ENCODE results near the gene SH3TC1. TPM values are rescaled to one million over a fixed set of nuclear protein-coding genes. Genes with fewer than 3 reads are reported as not detected.

The SH3TC1 gene
- total RNA-seq, 5 donors from 2014 or later (not counting 1 experiment from before 2014, with no cell fraction given): 24.6 to 103 (median 40.3) TPM

DNA sequence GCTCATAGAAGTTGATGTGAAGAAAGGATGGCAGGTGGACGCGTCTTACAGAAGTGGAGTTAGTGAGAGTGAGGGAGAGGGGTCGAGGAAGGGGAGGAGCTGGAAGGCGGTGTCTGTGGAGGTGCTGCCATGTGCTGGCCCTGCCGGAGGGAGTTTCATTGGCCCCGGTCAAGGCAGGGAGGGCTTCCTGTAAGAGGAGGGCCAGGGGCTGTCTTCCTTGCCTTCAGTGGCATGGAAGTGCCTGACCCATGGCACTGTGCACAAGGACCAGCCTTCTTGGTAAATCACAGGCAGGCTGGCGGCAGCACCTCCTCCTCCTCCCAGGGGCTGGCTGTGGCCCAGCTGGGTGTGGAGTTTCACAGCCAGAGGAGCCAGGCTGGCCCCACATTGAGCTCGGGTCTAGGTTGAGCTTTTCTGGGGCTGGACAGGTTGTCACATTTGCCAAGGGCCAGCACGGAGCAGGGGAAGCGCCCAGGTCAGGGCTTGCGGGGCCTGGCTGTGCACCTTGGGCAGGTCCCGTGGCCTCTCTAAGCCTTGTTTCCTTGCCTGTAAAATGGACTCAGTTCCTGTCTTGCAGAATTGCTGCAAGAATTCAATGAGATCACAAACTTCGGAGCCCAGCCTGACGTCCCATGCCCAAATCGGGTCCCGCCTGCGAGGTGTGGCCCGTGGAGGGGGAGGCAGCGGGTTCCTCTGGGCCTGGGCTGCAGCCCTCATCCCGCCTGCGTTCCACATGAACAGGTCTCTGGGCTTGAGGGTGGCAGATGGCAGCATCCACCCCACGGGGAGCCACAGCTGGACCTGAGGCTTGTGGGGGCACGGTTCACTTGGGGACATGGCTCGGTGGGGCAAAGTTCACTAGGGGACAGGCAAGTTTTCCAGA lies 77.5 kb downstream of the SH3TC1 start:
- 87% methylated on average over 24 of the region's 24 CpGs for WGBS (ENCODE audit: insufficient coverage)
- CTCF ChIA-PET: no interaction called here

GRCh38 chr4:8277356-8278008 lies 78.4 kb downstream of the SH3TC1 start:
- no peak for DNase-seq
- Histone ChIP-seq H3K4me1 (ENCODE audit: control insufficient read depth in 1 of 2, extremely low read depth in 1 of 2, insufficient read depth in 2 of 2, low read length in 2 of 2) (no peaks in the 10 kb centered on the region), H3K27me3 (replicated peaks in 1 of 2; ENCODE audit: control insufficient read depth in 2 of 2, extremely low read depth in 1 of 2, insufficient read depth in 2 of 2, low read length in 1 of 2) (peaks cover 0 to 27% of the 10 kb centered on the region in 2 experiments), H3K4me3 (ENCODE audit: control insufficient read depth in 1 of 2, extremely low read depth in 1 of 2, low read length in 1 of 2) (no peak overlapping the region), H3K9me3 (no peaks in the 10 kb centered on the region), H3K36me3 (ENCODE audit: control insufficient read depth in 2 of 2, extremely low read depth in 1 of 2, insufficient read depth in 1 of 2, low read length in 1 of 2) (no peaks in the 10 kb centered on the region), H3K27ac (ENCODE audit: low read length) (no peak overlapping the region)
- ATAC-seq (replicated peaks in 1 of 4): no peak
- WGBS (ENCODE audit: insufficient coverage): 89% methylated on average over 10 of the region's 11 CpGs
- POLR2A ChIA-PET: no interaction called here
- CTCF ChIA-PET: no interaction called here
- peaks cover 5 to 9% of the 10 kb centered on the region in 2 donors for H3K27me3 Mint-ChIP-seq
- no peaks in the 10 kb centered on the region for H3K36me3 Mint-ChIP-seq
- H3K4me1 Mint-ChIP-seq: no peaks in the 10 kb centered on the region
- H3K4me3 Mint-ChIP-seq: no peak overlapping the region
- H3K27ac Mint-ChIP-seq: no peak overlapping the region
- H3K9me3 Mint-ChIP-seq: no peaks in the 10 kb centered on the region

More for the DNA sequence above, 77.5 kb downstream of the SH3TC1 start:
- ATAC-seq (replicated peaks in 1 of 4) (no peak), DNase-seq (no peak)
- Mint-ChIP-seq H3K4me3 (no peak overlapping the region), H3K36me3 (no peaks in the 10 kb centered on the region), H3K9me3 (no peaks in the 10 kb centered on the region), H3K27me3 (peaks cover 14 to 17% of the 10 kb centered on the region in 2 donors), H3K4me1 (no peaks in the 10 kb centered on the region), H3K27ac (no peak overlapping the region)
- Histone ChIP-seq H3K4me1 (ENCODE audit: control insufficient read depth in 1 of 2, extremely low read depth in 1 of 2, insufficient read depth in 2 of 2, low read length in 2 of 2) (no peaks in the 10 kb centered on the region), H3K27me3 (replicated peaks in 1 of 2; ENCODE audit: control insufficient read depth in 2 of 2, extremely low read depth in 1 of 2, insufficient read depth in 2 of 2, low read length in 1 of 2) (peaks cover 0 to 32% of the 10 kb centered on the region in 2 experiments), H3K27ac (ENCODE audit: low read length) (no peak overlapping the region), H3K4me3 (ENCODE audit: control insufficient read depth in 1 of 2, extremely low read depth in 1 of 2, low read length in 1 of 2) (no peak overlapping the region), H3K36me3 (ENCODE audit: control insufficient read depth in 2 of 2, extremely low read depth in 1 of 2, insufficient read depth in 1 of 2, low read length in 1 of 2) (no peaks in the 10 kb centered on the region), H3K9me3 (no peaks in the 10 kb centered on the region)
- POLR2A ChIA-PET: no interaction called here

GRCh38 chr4:8278009-8278395 lies 78.9 kb downstream of the SH3TC1 start:
- Mint-ChIP-seq H3K27me3 (peaks cover 5 to 8% of the 10 kb centered on the region in 2 donors), H3K27ac (no peak overlapping the region), H3K9me3 (no peaks in the 10 kb centered on the region), H3K4me3 (no peak overlapping the region), H3K36me3 (no peaks in the 10 kb centered on the region), H3K4me1 (no peaks in the 10 kb centered on the region)
- H3K4me3 ChIP-seq (ENCODE audit: control insufficient read depth in 1 of 2, extremely low read depth in 1 of 2, low read length in 1 of 2): no peak overlapping the region
- no peaks in the 10 kb centered on the region for H3K4me1 ChIP-seq (ENCODE audit: control insufficient read depth in 1 of 2, extremely low read depth in 1 of 2, insufficient read depth in 2 of 2, low read length in 2 of 2)
- ATAC-seq (replicated peaks in 1 of 4): no peak
- 71% methylated on average over 3 of the region's 6 CpGs for WGBS (ENCODE audit: insufficient coverage)
- H3K27me3 ChIP-seq (replicated peaks in 1 of 2; ENCODE audit: control insufficient read depth in 2 of 2, extremely low read depth in 1 of 2, insufficient read depth in 2 of 2, low read length in 1 of 2): peaks cover 0 to 22% of the 10 kb centered on the region in 2 experiments
- H3K36me3 ChIP-seq (ENCODE audit: control insufficient read depth in 2 of 2, extremely low read depth in 1 of 2, insufficient read depth in 1 of 2, low read length in 1 of 2): no peaks in the 10 kb centered on the region
- CTCF ChIA-PET: no interaction called here
- H3K27ac ChIP-seq (ENCODE audit: low read length): no peak overlapping the region
- no peak for DNase-seq
- no peaks in the 10 kb centered on the region for H3K9me3 ChIP-seq
- POLR2A ChIA-PET: no interaction called here

DNA sequence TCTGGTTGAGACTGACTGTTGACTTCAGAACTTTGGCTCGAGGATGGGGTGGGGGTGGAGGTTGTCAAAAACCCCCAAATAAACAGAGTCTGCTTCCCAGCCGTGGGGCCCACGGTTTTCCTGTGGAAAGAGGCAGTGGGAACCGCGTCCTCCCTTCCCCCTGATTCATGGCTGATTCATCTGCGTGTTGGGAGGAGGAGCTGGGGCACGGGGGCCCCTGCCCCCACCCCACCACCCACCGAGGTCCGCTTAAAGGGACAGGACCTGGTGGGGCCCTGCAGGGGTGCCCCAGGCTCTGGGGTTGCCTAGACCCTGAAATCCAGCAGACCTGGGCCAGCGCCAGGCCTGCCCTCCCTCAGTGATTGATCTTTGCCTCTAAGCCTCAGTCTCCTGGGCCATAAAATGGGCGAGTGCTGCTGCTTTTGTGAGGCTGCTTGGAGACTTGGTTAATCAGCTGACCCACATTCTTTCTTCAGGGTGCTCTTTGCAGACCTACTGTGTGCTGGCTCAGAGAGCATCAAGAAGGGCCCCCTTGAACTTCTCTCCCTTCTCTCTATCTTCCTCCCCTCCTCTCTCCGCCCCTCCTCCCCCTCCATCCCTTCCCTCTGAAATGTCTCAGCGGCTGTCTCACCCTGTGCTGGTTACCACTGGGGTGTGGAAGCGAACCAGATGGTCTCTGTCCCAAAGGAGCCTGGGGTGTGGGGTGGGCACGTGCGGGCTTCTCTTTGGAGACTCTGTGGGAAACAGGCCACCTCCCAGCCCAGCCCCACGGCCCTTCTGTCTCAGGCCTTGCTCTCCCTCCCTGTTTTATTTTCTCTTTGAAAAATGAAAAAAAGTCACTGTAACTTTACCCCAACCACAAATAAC lies 79.6 kb downstream of the SH3TC1 start:
- no peak for ATAC-seq (replicated peaks in 1 of 4)
- no peaks in the 10 kb centered on the region for H3K9me3 Mint-ChIP-seq
- no peak for DNase-seq
- no peaks in the 10 kb centered on the region for H3K36me3 ChIP-seq (ENCODE audit: control insufficient read depth in 2 of 2, extremely low read depth in 1 of 2, insufficient read depth in 1 of 2, low read length in 1 of 2)
- H3K27me3 ChIP-seq (replicated peaks in 1 of 2; ENCODE audit: control insufficient read depth in 2 of 2, extremely low read depth in 1 of 2, insufficient read depth in 2 of 2, low read length in 1 of 2): peaks cover 0 to 17% of the 10 kb centered on the region in 2 experiments
- ChIA-PET POLR2A (no interaction called here), CTCF (no interaction called here)
- H3K36me3 Mint-ChIP-seq: no peaks in the 10 kb centered on the region
- no peak overlapping the region for H3K27ac Mint-ChIP-seq
- H3K4me1 ChIP-seq (ENCODE audit: control insufficient read depth in 1 of 2, extremely low read depth in 1 of 2, insufficient read depth in 2 of 2, low read length in 2 of 2): no peaks in the 10 kb centered on the region
- WGBS (ENCODE audit: insufficient coverage): 65% methylated on average over 2 of the region's 17 CpGs
- no peak overlapping the region for H3K4me3 ChIP-seq (ENCODE audit: control insufficient read depth in 1 of 2, extremely low read depth in 1 of 2, low read length in 1 of 2)
- H3K4me3 Mint-ChIP-seq: no peak overlapping the region
- peaks cover 4 to 8% of the 10 kb centered on the region in 2 donors for H3K27me3 Mint-ChIP-seq
- H3K27ac ChIP-seq (ENCODE audit: low read length): no peak overlapping the region
- H3K4me1 Mint-ChIP-seq: no peaks in the 10 kb centered on the region
- H3K9me3 ChIP-seq: no peaks in the 10 kb centered on the region

DNA sequence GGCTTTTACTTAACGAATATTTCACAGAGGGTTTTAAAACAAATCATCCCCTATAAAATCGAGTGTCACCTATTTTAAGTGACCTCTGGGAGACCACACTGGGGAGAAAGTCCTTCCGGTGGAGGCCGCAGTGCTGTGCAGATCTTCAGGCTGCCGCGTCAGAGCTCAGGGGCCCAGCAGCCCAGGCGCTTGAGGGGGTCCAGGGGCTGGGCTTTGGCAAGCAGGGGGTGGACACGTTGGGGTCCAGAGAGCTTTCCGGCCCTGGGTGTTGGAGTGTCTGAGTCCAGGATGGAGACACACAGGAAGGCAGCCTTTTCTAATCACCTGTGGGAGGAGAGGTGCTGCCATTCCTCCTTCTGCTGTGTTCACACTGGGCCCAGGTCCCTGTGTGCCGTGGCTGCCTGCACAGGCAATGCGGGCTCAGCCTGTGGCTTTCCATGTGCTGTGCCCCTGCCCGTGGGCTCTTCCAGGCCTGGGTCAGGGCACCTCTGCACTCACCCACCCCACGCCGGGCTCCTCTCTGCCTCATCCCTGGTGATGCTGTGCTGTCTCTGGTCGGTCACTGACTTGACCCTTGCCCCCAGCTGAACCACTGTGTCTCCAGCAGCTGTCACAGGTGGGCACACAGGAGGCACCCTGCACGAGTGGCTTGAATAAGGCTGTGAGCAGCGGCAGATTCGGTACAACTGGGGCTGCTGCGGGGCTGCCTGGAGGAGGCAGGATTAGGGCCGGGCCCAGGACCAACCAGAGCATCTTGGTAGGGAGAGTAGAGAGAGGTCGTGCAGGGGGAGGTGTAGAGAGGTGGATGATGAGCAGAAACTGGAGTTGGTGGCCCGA lies 80.4 kb downstream of the SH3TC1 start:
- CTCF ChIA-PET: no interaction called here
- Mint-ChIP-seq H3K27ac (no peak overlapping the region), H3K27me3 (peaks cover 0 to 3% of the 10 kb centered on the region in 2 donors), H3K4me1 (no peaks in the 10 kb centered on the region), H3K4me3 (no peak overlapping the region), H3K9me3 (no peaks in the 10 kb centered on the region), H3K36me3 (no peaks in the 10 kb centered on the region)
- DNase-seq: no peak
- WGBS (ENCODE audit: insufficient coverage): 78% methylated on average over 14 of the region's 22 CpGs
- peaks cover 0 to 14% of the 10 kb centered on the region in 2 experiments for H3K27me3 ChIP-seq (replicated peaks in 1 of 2; ENCODE audit: control insufficient read depth in 2 of 2, extremely low read depth in 1 of 2, insufficient read depth in 2 of 2, low read length in 1 of 2)
- POLR2A ChIA-PET: no interaction called here
- H3K27ac ChIP-seq (ENCODE audit: low read length): no peak overlapping the region
- no peaks in the 10 kb centered on the region for H3K9me3 ChIP-seq
- H3K4me3 ChIP-seq (ENCODE audit: control insufficient read depth in 1 of 2, extremely low read depth in 1 of 2, low read length in 1 of 2): no peak overlapping the region
- no peaks in the 10 kb centered on the region for H3K4me1 ChIP-seq (ENCODE audit: control insufficient read depth in 1 of 2, extremely low read depth in 1 of 2, insufficient read depth in 2 of 2, low read length in 2 of 2)
- no peak for ATAC-seq (replicated peaks in 1 of 4)
- H3K36me3 ChIP-seq (ENCODE audit: control insufficient read depth in 2 of 2, extremely low read depth in 1 of 2, insufficient read depth in 1 of 2, low read length in 1 of 2): no peaks in the 10 kb centered on the region

Data from T-cell (primary cell).